DMS153 treated with DMSO at 0.1 percent for 48 hours (cell line): ENCODE data around the gene CACNA1F.

Source experiments
- DNase-seq: peaks from one replicate; lab custom pipeline; 2025; ENCODE audit not compliant: unreplicated experiment; lab: John Stamatoyannopoulos, UW

Gene CACNA1F

DNA sequence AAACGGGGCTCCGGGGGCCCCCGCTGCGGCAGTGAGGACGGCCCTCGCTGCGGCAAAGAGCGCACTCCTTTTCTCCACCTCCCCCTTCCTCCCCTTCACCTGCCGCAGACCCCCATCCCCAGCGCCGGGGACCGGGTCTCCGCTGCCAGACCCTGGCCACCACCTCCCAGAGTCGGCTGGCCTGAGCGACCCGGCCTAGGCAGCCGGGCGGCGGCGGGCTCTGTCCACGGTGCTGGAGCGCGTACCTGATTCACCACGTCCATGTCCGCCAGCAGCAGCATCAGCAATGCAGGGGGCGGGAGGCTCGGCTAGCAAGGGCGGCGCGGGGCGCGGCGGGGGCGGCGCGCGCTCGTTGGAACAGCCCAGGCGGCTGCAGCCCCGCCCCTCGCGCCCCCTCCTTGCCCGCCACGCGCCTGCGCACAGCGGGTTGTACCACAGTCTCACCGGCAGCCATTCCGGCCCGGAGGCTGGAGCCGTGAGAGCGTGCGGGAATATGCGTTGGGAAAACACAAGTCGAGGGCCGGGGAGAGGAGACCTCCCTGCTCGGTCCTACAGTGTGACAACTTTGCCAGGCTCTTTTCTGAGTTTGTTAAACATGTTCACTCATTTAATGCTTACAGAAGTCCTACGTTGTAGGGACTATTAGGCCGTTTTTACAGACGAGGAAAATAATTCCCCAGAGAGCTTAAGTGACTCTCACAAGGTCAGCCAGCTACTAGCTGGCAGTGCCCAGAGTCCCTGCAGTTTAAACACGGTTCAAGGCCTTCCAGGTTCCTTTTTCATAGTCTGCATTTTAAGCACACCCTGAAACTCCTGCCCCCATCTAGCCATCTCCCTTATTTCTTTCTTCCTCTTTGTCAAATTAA, 33.0 kb downstream of the CACNA1F start, which contains the start of gene SYP:
Gene SYP, minus strand, starts transcription at position 288 of the 866 bp plus-strand sequence. Its CDS starts 7 bp downstream, at position 281.
- DNase-seq: peak; percentile 31

DNA sequence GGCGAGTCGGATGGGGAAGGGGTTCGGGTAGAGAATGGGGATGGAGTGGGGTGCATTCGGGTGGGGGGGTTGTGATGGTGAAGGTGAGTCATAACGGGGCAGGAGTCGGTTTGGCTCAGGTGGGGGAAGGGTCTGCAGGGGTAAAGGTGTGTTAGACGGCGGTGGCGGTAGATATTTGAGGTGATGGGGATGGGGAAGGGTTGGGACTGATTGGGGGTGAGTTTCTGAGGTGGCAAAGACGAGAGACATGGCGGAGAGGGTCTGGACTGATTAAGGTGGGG, 33.9 kb downstream of the CACNA1F start:
- no peak for DNase-seq

DNA sequence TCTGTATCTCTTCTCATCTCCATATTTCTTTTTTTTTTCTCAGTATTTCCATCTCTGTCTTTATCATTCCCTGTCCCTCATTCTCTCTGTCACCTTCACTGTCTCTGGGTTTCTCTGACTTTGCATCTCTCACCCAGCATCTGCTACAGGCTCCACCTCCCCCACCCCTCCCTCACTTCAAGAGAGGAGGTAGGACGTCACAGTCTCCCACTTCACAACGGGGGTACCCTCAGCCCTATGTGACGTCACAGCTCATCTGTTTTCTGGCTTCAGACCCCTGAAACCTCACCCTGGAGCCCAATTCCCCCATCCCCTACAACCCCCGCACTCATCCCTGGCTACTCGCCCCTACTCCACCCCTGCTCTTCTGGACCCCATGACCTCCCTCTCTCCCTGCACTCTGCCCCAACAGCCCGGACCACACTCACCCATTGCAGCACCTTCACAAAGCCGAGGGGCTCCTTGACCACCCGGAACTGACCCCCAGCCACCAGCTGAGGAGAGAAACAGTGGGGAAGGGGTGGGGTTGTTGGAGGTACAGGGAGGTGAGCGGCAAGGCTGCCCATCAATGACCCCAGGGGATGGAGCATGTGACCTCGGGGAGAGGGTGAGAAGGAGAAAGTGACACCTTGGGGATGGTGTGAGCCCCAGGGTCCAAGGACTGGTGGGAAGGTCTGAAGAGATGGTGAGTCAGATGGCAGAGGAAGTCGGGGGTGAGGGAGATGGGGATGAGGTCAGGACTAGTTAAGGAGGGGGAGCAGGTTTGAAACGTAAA, 34.4 kb downstream of the CACNA1F start:
- DNase-seq: no peak

DNA sequence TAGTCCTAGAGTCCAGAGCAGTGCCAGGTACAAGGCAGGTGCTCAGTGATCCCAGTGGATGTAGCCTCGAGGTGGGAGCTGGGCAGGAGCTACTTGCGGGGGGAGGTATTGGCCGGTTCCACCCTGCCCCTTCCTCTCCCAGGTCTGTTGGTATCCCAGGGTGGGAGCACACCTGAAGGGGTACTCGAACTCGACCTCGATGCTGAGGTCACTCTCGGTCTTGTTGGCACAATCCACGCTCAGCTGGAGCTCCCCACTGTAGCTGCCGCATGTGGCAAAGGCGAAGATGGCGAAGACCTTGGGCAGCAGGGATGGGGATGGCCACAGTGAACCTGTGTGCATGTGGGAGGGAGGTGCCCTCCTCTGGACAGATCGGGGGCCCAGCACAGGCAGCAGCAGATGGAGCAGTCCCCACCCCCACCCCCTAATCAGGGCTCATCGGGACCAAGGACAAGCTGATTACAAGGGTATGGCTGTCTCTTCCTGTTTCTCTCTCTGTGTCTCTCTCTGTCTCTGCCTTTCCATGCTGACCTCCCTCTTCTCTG, 35.5 kb downstream of the CACNA1F start:
- DNase-seq: no peak

DNA sequence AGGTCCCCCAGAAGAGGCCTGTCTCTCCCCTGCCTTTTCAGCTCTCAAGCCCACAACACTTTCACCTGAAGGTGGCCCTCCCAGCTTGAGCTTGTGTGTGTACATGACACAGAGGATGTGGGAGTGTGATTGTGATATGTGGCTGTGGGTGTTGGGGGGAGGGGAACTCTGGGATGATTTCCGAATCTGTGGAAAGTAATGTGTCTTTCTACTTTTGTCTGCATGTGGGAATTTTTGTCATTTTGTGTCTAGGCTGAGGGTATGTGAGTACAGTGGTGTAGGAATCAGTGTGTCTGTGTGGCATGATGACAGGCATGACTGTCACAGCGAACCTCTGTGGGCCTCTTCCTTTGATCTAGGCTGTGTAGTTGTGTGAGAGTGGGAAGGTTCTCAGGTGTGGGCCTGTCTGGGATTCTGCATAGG, 39.6 kb downstream of the CACNA1F start:
- no peak for DNase-seq

DNA sequence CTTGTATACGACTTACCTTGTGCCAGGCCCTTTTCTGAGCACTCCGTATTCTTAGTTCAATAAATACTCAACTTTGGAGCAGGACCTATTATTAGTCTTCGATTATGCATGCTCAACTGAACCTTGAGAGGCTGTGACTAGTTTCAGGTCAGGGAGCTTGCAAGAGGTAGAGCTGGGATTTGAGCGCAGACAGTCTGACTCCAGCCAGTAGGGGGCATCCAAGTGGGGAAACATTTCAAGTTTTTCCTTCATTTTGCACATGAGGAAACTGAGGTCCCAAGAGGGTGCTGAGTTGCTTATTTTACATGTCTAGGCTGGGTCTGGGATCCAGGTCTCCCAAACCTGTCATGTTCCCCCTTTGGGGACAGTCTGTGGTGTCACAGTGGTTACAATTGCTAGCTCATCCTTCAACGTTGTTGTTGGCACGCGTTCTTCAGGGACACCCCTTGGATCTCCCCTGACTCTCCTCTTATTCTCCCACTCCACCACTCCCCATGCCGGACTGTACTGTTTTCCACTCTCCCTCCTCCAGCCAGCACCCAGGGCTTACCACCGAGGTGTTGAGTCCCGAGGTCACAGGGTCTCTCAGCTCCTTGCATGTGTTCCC, 40.3 kb downstream of the CACNA1F start:
- DNase-seq: no peak

DNA sequence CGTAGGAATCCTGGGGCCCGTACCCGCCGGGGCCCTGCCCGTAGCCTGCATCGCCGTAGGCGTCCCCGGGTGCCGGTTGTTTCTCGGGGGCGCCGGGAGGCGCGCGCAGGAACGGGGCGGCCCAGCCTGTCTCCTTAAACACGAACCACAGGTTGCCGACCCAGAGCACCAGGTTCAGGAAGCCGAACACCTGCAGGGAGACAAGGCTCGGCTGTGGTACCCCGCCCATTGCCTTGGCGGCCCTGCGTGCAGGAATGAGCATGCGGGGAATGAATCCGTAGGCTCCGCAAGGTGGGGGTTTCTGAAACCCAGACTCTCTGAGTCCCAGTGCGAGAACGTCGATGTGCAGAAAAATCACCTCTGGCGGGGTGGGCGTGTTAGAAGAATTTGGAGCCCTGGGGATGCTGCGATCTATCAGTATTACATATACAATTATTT, 41.5 kb downstream of the CACNA1F start:
- DNase-seq: no peak

DNA sequence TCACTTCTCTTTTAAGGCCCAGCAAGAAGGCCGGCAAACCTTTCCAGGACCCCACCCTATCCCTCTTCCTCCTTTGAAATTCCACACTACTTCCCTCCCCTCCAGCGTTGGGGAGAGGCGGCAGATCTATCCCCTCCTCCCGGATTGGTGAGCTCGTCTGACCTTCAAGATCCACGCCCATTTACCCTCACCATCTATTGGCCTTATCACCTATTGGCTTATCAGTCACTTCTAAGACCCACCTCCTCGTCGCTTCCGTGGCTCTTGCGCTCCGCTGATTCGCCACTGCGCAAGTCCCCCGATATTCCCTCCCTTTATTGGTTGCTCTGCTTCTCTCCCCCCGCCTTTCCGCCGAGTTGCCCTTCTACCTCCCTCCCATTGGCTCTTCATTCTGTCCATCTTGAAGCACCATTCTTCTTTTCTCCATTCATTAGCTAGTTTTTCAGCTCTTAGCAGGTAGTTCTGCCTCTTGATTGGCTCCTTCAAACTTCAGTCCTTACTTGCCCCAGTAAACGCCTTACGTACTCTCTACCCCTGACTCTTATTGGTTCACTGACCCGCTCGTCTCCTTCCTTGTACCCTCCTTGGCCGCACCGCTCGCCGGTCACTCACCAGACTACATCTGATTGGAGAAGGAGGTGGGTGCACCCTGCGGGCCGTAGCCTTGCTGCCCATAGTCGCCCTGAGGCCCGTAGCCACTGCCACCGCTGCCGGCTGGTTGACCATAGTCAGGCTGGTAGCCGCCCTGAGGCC, 42.1 kb downstream of the CACNA1F start:
- DNase-seq: peak; percentile 90

DNA sequence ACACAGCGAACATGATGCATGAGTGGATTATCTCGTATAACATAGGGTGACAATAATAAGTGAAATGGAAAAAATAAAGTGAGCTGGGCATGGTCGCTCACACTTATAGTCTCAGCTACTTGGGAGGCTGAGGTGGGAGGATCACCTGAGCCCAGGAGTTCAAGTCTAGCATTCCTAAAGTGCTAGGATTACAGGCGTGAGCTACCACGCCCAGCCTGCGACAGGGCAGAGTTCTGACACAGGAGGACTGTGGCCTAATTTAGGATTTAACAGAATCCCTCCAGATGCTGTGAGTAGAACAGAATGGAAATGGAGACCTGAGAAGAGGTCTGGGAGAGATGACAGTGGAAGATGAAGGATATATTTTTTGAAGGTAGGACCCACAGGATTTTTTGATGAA, 43.5 kb downstream of the CACNA1F start:
- DNase-seq: no peak

DNA sequence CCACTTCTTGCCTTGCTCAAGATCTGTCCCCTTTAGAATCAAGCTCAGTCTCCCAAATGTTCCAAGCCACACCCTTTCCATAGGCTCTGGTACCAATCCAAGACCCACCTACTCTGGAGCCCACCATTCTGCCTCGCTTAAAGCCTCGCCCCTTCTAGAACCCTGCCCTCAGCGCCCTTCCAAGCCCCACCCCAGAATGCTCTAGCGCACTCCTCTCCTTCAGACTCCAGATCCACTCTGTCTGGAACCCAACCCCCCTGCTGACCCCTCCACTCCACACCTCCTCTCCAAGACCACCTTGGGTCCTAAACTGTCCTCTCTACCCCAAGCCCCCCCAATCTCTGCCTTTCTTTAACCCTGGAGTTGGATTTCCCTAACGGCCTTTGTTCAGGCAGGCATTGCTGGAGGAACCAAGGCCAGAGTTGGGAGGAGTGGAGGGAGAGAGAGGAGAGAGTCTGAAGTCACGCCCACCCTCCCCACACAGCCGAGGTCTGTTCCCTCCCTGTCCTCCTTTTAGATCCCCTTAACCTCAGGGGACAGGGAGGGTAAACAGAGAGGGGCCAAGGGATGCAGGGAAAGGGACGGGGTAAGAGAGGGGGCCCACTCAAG, 44.6 kb downstream of the CACNA1F start:
- DNase-seq: no peak

DNA sequence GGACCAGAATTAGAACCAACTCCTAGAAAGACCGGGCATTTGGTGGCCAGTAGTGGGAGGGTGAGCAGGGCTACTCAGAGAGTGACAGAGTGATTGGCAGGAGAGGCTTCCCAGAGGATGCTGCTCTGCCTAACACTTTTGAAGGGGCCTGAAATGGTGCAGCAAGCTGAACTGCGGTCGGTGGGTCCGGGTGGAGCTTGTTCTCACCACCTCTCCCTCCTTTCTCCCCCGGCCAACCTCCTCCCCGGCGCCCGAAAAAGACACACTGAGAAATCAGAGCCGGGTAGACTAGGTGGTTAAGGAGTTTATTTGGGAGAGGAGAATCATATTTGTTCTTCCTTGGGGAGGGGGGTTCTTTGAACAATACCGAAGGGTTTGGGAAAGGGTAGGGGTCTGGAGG, 45.6 kb downstream of the CACNA1F start:
- DNase-seq: no peak

DNA sequence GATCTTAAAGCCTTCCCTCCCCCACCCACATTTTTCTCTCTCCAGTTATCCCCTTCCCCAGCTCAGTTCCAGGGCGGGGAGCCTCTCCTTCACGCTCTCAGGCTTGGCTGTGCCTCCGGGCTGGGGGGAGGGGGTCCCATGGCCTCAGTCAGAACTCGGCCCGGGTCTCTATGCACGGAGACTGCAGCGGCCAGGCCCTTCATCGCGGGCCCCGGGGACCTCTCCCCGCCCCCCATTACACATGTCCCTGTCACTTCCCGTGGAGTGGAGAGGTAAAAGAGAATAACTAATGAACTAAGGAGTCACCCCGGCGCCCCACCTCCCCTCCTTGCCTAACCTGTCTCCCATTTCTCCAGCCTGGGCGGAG, 46.1 kb downstream of the CACNA1F start:
- no peak for DNase-seq

DNA sequence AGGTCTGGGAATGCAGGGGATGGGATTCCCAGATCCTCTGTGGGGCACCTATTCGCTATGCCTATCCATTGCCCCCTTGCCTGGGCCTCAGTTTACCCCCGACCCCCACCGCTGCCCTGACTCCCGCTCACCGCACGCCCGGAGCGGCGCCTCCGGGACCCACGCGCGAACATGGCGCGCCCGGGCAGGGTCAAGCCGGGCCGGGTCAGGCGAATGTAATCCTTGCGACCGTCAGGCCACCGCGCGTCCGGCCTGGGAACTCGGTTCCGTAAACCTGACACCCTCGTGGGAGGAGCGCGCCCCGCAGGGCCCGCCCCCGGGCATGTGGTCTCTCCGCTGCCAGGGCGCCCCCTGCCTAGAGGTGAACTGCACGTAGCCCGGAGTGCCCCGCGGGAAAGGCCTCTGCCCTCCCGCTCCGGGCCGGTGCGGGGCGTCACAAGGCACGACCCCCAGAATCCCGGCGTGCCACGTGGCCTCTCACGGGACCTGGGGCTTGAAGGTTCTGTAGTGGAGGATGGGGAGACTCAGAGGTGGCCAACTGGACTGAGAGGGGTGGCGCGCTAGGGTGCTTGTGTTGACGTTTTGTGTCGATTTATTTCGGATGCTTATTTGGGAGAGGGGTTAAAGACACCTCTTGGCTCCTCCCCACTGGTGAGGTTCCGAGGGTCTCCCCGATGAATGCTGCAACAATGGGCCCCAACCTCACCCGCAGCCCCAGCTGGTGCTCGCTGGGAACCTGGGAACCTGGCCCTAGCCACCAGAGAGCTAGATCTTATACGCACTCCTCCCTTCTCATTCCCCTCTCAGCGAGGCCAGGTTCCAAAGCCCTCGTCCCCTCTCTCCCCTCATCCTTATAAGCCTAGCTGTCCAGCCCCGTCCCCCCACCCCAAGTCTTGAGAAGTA, 46.8 kb downstream of the CACNA1F start, which contains the start of gene PRICKLE3:
Gene PRICKLE3, minus strand, starts transcription at position 249 of the 903 bp plus-strand sequence. Its CDS starts 76 bp downstream, at position 173.
- DNase-seq: no peak

DNA sequence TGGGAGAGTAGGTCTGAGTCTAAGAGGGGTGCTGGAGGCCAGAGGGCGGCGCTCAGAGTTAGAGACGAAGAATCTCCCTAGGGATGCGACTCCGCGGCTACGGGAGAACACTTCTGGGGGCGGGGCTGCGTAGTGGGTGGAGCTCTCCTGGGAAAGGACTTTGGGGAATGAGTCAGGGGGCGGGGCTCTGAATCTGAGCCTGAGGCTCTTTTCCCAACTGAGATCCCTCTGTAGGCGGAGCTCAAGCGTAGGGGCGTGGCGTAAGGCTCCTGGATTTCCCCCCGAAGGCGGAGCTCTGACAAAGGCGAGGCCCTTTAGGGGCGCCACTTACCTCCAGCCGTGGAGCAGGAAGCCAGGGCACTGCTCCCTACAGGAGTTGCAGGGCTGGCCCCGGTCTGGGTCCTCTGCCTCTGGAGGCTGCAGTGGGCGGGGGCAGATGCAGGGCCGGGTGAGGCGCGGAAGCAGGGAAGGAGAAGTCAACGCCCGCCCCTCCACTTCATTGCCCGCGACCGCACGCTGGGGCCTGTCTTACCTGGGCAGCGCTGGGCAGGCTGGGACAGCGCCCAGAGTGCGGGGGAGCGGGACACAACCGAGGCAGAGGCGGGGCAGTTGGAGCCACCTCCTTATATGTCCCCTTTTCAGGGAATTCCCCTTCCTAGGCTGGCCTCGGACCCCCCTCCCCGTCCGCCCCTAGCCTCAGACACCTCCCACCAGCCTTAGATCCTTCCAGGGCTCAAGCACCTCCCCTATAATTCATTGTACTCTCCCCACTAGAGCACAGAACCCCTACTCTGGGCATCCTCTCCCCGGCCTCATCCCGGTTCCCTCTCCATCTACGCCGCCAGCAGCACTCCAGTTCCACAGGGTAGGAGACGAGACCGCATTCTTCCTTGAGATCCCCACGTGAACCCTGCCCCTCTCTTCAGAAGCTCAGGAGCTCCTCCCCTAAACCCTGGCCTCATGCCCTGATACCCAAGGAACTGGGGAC, 48.6 kb downstream of the CACNA1F start:
- peak; percentile 77 for DNase-seq

DNA sequence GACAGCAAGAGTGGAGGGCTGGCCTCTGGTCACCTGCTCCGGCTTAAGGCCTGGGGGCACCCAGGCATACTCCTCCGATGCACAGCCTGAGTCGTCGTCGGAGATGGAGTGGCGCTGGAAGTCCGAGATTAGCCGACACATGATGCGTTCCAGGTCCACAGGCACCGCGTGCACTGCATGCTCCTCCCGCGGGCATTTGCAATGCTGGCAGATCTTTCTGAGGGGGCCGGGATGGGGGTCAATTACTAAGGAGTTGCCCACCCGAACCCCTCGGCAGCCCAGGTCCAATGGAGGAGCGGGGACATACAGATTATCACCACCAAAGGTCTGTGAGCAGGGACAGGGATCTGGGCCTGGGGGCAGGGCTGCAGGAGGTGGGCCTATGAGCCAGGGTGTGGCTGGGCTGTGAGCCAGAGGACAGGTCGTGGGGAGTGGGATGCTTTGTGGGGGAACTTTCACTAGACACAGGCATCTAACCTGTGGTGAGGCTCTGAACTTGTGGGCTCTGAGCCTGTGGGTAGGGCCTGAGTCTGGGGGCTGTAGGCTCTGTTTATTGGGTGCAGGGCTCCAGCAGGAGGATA, 49.3 kb downstream of the CACNA1F start:
- no peak for DNase-seq

DNA sequence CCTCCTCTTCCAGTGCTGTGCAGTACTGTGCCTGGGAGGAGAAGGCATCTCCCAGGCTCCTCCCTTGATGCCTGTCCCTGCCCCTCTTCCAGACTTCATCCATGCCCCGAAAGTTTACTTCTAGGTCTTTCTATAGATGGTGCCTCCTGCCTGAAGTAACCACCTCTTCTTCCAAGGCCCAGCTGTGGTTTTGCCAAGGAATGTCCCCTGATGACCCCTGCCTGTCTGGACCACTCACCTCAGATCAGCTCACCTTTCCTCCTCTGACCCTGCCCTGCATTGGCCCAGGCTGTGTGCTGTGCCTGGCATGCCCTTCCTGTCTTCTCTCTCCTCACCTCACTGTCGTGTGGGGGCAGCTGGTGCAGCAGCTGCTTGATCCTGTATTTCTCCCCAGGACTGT, 53.8 kb downstream of the CACNA1F start:
- no peak for DNase-seq

DNA sequence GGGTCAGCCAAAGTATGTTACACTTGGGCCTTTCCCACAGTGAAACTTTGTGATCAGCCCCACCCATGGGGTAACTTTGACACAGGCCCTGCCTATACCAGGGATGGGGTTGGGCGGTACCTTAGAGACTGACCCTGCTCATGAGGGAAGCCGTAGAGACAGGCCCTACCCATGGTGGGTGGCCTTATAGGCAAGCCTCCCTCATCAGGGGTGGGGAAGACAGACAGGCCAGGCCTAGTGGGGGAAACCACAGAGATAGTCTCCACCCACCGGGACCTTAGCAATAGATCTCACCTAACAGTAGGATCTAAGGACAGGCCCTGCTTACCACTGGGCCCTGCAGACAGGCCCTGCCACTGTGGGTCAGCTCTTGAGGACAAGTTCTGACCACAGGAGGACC, 54.6 kb downstream of the CACNA1F start:
- DNase-seq: no peak
